Testis (tissue), 3 donors: Measurements from ENCODE around the gene ATP7B. TPM values are rescaled to one million over a fixed set of nuclear protein-coding genes. Genes with fewer than 3 reads are reported as not detected.
"Not testable (repeated sequence)": the region's sequence is repeated elsewhere in the genome, so short reads cannot be mapped to it uniquely, and the experiment has no call there.

Experiments
- DNase-seq: peaks from one replicate; pipeline ENCODE4 v3.0.0-alpha.2; 2019
- H3K27ac ChIP-seq, 2 donors: fragments of 200-600 bp; sonication (generic); one replicate each; pipeline ENCODE4 v1.5.1; 2019
- H3K27me3 ChIP-seq: fragments of 200-600 bp; sonication (generic); one replicate; pipeline ENCODE4 v1.5.1; 2019
- H3K36me3 ChIP-seq: fragments of 200-600 bp; sonication (generic); one replicate; pipeline ENCODE4 v1.5.1; 2017; ENCODE audit warnings: low read depth; ENCODE audit errors: missing control alignments
- H3K4me1 ChIP-seq: fragments of 200-600 bp; sonication (generic); one replicate; pipeline ENCODE4 v1.5.1; 2019
- H3K4me3 ChIP-seq, 2 donors: fragments of 200-600 bp; sonication (generic); one replicate each; pipeline ENCODE4 v1.5.1; 2017 to 2019
- H3K9me3 ChIP-seq: fragments of 200-600 bp; sonication (generic); one replicate; pipeline ENCODE4 v1.5.1; 2017
- CTCF ChIP-seq, 3 experiments: fragments of 450-650 bp in 2 of 3; fragments of 200-600 bp in 1 of 3; sonication (generic) in 1 of 3; IDR thresholded peaks; one replicate each; pipeline ENCODE4 v1.5.1; 2016 to 2019; ENCODE audit warnings: antibody characterized with exemption in 3 of 3, mild to moderate bottlenecking in 2 of 3, moderate library complexity in 1 of 3
- POLR2A ChIP-seq: fragments of 450-650 bp; IDR thresholded peaks from one replicate; pipeline ENCODE4 v1.6.1; 2017; ENCODE audit warnings: antibody characterized with exemption, mild to moderate bottlenecking, moderate library complexity
- WGBS, 2 donors: methylation state at CpG; one replicate each; pipeline ENCODE4 v1.1.5; 2018; 5-methylcytosine and 5-hydroxymethylcytosine counted together
- intact Hi-C: fragments of 100-400 bp; cut with DNase I; formaldehyde crosslinking; loops from one replicate; pipeline ENCODE4 v1.15.1; 2023; ENCODE audit warnings: low total_unique reads
- polyA plus RNA-seq: library from polyadenylated mRNA; stranded (reverse); fragments of 350-450 nt; fragmentation: Illumina TruSeq; extraction: RNeasy Lipid Tissue Mini Kit (QIAGEN cat#74804); gene quantifications from one replicate; pipeline ENCODE4 v1.2.3, GENCODE V29; 2014; ENCODE audit warnings: low read depth, low replicate concordance; ENCODE audit not compliant: insufficient read depth
- total RNA-seq, 2 donors: library from RNA; depleted of rRNA; stranded (reverse); fragments of >200 nt; gene quantifications; one replicate each; pipeline ENCODE4 v1.2.3, GENCODE V29; 2016

The ATP7B gene
- total and polyA plus RNA-seq, 3 donors from 2014 or later = 18.7 to 47.9 (median 41.3) TPM

GRCh38 chr13:51913421-51914136 lies 97.7 kb downstream of the ATP7B start:
- no peak for TF ChIP-seq POLR2A
- no peak for TF ChIP-seq CTCF (IDR thresholded peaks at IDR 0.05)
- Histone ChIP-seq H3K4me1 (no peaks in the 10 kb centered on the region), H3K4me3 (no peak overlapping the region), H3K36me3 (no peaks in the 10 kb centered on the region), H3K9me3 (no peaks in the 10 kb centered on the region), H3K27me3 (no peaks in the 10 kb centered on the region), H3K27ac (no peak overlapping the region)
- 38 to 60% methylated on average over 2 to 4 of the region's 4 CpGs for WGBS, 2 donors
- intact Hi-C loops = no loop called here
- no peak for DNase-seq

- no peak overlapping the region for H3K27ac ChIP-seq
- H3K27me3 ChIP-seq = no peaks in the 10 kb centered on the region
- H3K4me3 ChIP-seq = no peak overlapping the region
- no peak for TF ChIP-seq POLR2A
- no peak for TF ChIP-seq CTCF (IDR thresholded peaks at IDR 0.05)
- no peaks in the 10 kb centered on the region for H3K9me3 ChIP-seq
- no peaks in the 10 kb centered on the region for H3K4me1 ChIP-seq
- DNase-seq = no peak
- WGBS, 2 donors = 75 to 82% methylated on average over 11 of the region's 11 CpGs
- intact Hi-C loops = no loop called here
- no peaks in the 10 kb centered on the region for H3K36me3 ChIP-seq
These were observed 98.6 kb downstream of the ATP7B start for GRCh38 chr13:51912511-51913225.

GRCh38 chr13:51912091-51912490 lies 99.2 kb downstream of the ATP7B start:
- TF ChIP-seq POLR2A (no peak), CTCF (IDR thresholded peaks at IDR 0.05) (no peak)
- Histone ChIP-seq H3K4me1 (peaks cover under 1% of the 10 kb centered on the region), H3K36me3 (no peaks in the 10 kb centered on the region), H3K4me3 (no peak overlapping the region), H3K9me3 (no peaks in the 10 kb centered on the region), H3K27me3 (no peaks in the 10 kb centered on the region), H3K27ac (no peak overlapping the region)
- WGBS, 2 donors = 67 to 79% methylated on average over 10 of the region's 10 CpGs
- intact Hi-C loops = no loop called here
- peak; percentile 59 for DNase-seq

- no peak overlapping the region for H3K27ac ChIP-seq
- TF ChIP-seq CTCF (IDR thresholded peaks at IDR 0.05) = no peak
- TF ChIP-seq POLR2A = no peak
- H3K36me3 ChIP-seq = no peaks in the 10 kb centered on the region
- intact Hi-C loops = no loop called here
- DNase-seq = no peak
- H3K4me1 ChIP-seq = peaks cover 9% of the 10 kb centered on the region
- H3K9me3 ChIP-seq = no peaks in the 10 kb centered on the region
- no peaks in the 10 kb centered on the region for H3K27me3 ChIP-seq
- H3K4me3 ChIP-seq = no peak overlapping the region
- WGBS, 2 donors = 89 to 95% methylated on average over 10 to 12 of the region's 12 CpGs
These were observed 100.7 kb downstream of the ATP7B start for GRCh38 chr13:51910508-51910907.

- H3K4me3 ChIP-seq, H3K4me1 ChIP-seq, H3K36me3 ChIP-seq, H3K27me3 ChIP-seq, DNase-seq, intact Hi-C loops, H3K9me3 ChIP-seq, H3K27ac ChIP-seq: not testable (repeated sequence)
- 73 to 76% methylated on average over 5 of the region's 5 CpGs for WGBS, 2 donors
These were observed 102.0 kb downstream of the ATP7B start for GRCh38 chr13:51909265-51909664.
